T-cell (primary cell): Measurements from ENCODE around the gene XAB2. TPM values are rescaled to one million over a fixed set of nuclear protein-coding genes. Genes with fewer than 3 reads are reported as not detected.

Source experiments
- ATAC-seq, 4 experiments: fragments of 200-7000 bp in 3 of 4; fragments of 150-1000 bp in 1 of 4; cut with Tn5 transposase; replicated peaks in 1 of 4; 1 replicate in 3 of 4; 2 replicates in 1 of 4; pipeline ENCODE4 v1.10.0; 2021; ENCODE audit warnings: moderate library complexity in 3 of 4, mild to moderate bottlenecking in 2 of 4, moderate number of reproducible peaks in 1 of 4
- CTCF ChIA-PET, 2 donors: fragments of 300-600 bp; sonication (Branson Sonifier 250); formaldehyde crosslinking; loops; one replicate each; lab custom pipeline; 2022; ENCODE audit warnings: antibody characterized with exemption in 2 of 2; lab: Charles Lee
- POLR2A ChIA-PET, 2 donors: fragments of 300-600 bp; sonication (Branson Sonifier 250); formaldehyde crosslinking; loops; one replicate each; lab custom pipeline; 2022; ENCODE audit warnings: antibody characterized with exemption in 2 of 2; lab: Charles Lee
- DNase-seq, 35 experiments: peaks; one replicate each; pipeline versions ENCODE4 v3.0.0 to v3.0.0-alpha.2; 2013 to 2023
- H3K27ac ChIP-seq: one replicate; pipeline ENCODE4 v1.5.1; 2013; ENCODE audit warnings: low read length
- H3K27me3 ChIP-seq, 2 experiments: replicated peaks in 1 of 2; 1 replicate in 1 of 2; 2 replicates in 1 of 2; pipeline versions ENCODE4 v1.6.1 to v1.7.0; 2013; ENCODE audit warnings: low read length in 1 of 2, mixed read lengths in 1 of 2; ENCODE audit not compliant: control insufficient read depth in 2 of 2, insufficient read depth in 2 of 2; ENCODE audit errors: extremely low read depth in 1 of 2
- H3K36me3 ChIP-seq, 2 donors: 1 replicate in 1 of 2; 2 replicates in 1 of 2; pipeline versions ENCODE4 v1.6.1 to v1.7.0; 2013; ENCODE audit warnings: low read length in 1 of 2; ENCODE audit not compliant: control insufficient read depth in 2 of 2, insufficient read depth in 1 of 2; ENCODE audit errors: extremely low read depth in 1 of 2
- H3K4me1 ChIP-seq, 2 experiments: 1 replicate in 1 of 2; 2 replicates in 1 of 2; pipeline versions ENCODE4 v1.6.1 to v1.7.0; 2013; ENCODE audit warnings: low read length in 2 of 2, mixed read lengths in 1 of 2; ENCODE audit not compliant: insufficient read depth in 2 of 2, control insufficient read depth in 1 of 2; ENCODE audit errors: extremely low read depth in 1 of 2
- H3K4me3 ChIP-seq, 2 donors: 1 replicate in 1 of 2; 2 replicates in 1 of 2; pipeline versions ENCODE4 v1.5.1 to v1.7.0; 2013; ENCODE audit warnings: mild to moderate bottlenecking in 2 of 2, low read length in 1 of 2, moderate library complexity in 1 of 2; ENCODE audit not compliant: control insufficient read depth in 1 of 2; ENCODE audit errors: extremely low read depth in 1 of 2
- H3K9me3 ChIP-seq: 2 replicates; pipeline ENCODE4 v1.7.0; 2013
- H3K27ac Mint-ChIP-seq, 2 donors: one replicate each; pipeline ENCODE4 v1.8.0; 2020 to 2021; ENCODE audit warnings: mild to moderate bottlenecking in 2 of 2, mixed read lengths in 2 of 2
- H3K27me3 Mint-ChIP-seq, 2 donors: one replicate each; pipeline ENCODE4 v1.8.0; 2021 to 2022; ENCODE audit warnings: mixed read lengths in 2 of 2
- H3K36me3 Mint-ChIP-seq: one replicate; pipeline ENCODE4 v1.8.0; 2021; ENCODE audit warnings: mixed read lengths
- H3K4me1 Mint-ChIP-seq, 3 donors: one replicate each; pipeline ENCODE4 v1.8.0; 2020 to 2022; ENCODE audit warnings: mixed read lengths in 3 of 3, mild to moderate bottlenecking in 1 of 3
- H3K4me3 Mint-ChIP-seq, 3 donors: one replicate each; pipeline ENCODE4 v1.8.0; 2020 to 2022; ENCODE audit warnings: mild to moderate bottlenecking in 3 of 3, mixed read lengths in 3 of 3, moderate library complexity in 3 of 3
- H3K9me3 Mint-ChIP-seq, 3 donors: one replicate each; pipeline ENCODE4 v1.8.0; 2020 to 2022; ENCODE audit warnings: mixed read lengths in 3 of 3
- WGBS: methylation state at CpG from one replicate; pipeline ENCODE4 v1.1.5; 2013; ENCODE audit warnings: missing lambda C conversion rate; ENCODE audit not compliant: insufficient coverage; 5-methylcytosine and 5-hydroxymethylcytosine counted together
- total RNA-seq, 35 experiments: library from RNA in 6 of 35; stranded (reverse) in 6 of 35; fragments of 120-200 nt in 1 of 35; gene quantifications; one replicate each; pipeline versions ENCODE4 v1.2.1 to v1.2.4 and lab custom pipeline; 2013 to 2026

Gene XAB2
- total RNA-seq, 5 donors from 2014 or later (not counting 1 experiment from before 2014, with no cell fraction given) = 59.9 to 82.6 (median 78.1) TPM

DNA sequence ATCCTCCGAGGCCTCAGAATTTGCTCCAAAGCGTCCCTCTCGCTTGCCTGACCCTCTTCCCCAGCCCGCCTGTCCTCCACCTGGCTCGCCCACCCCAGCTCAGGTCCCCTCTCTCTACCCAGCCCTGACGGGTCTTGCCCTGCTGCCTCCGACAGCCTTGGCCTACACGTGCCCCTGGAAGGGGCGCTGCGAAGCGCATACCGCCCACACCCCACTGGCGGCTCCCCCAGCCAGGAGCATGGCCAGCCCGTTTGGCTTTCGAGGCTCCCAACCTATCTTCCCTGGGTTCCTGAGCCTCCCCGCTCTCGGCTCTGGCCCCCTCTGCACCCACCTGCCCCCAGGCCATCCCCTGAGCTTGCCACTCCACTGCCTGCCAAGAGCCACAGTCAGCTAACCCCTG is 4.5 kb downstream of the XAB2 start:
- peaks cover 12 to 75% of the 10 kb centered on the region in 2 donors for H3K36me3 ChIP-seq
- H3K27ac ChIP-seq = no peak overlapping the region
- ATAC-seq (no peak), DNase-seq (no peak)
- H3K4me1 Mint-ChIP-seq = peaks cover 22 to 29% (median 29%) of the 10 kb centered on the region in 3 donors
- ChIA-PET POLR2A (no interaction called here), CTCF (no interaction called here)
- H3K9me3 Mint-ChIP-seq = no peaks in the 10 kb centered on the region
- WGBS = 90% methylated on average over 11 of the region's 17 CpGs
- peaks cover 26% of the 10 kb centered on the region for H3K36me3 Mint-ChIP-seq
- H3K9me3 ChIP-seq = no peaks in the 10 kb centered on the region
- no peak overlapping the region for H3K4me3 ChIP-seq
- no peak overlapping the region for H3K27ac Mint-ChIP-seq
- no peak overlapping the region for H3K4me3 Mint-ChIP-seq
- H3K27me3 Mint-ChIP-seq = no peaks in the 10 kb centered on the region
- H3K27me3 ChIP-seq = no peaks in the 10 kb centered on the region
- peaks cover 9 to 29% of the 10 kb centered on the region in 2 experiments for H3K4me1 ChIP-seq

DNA sequence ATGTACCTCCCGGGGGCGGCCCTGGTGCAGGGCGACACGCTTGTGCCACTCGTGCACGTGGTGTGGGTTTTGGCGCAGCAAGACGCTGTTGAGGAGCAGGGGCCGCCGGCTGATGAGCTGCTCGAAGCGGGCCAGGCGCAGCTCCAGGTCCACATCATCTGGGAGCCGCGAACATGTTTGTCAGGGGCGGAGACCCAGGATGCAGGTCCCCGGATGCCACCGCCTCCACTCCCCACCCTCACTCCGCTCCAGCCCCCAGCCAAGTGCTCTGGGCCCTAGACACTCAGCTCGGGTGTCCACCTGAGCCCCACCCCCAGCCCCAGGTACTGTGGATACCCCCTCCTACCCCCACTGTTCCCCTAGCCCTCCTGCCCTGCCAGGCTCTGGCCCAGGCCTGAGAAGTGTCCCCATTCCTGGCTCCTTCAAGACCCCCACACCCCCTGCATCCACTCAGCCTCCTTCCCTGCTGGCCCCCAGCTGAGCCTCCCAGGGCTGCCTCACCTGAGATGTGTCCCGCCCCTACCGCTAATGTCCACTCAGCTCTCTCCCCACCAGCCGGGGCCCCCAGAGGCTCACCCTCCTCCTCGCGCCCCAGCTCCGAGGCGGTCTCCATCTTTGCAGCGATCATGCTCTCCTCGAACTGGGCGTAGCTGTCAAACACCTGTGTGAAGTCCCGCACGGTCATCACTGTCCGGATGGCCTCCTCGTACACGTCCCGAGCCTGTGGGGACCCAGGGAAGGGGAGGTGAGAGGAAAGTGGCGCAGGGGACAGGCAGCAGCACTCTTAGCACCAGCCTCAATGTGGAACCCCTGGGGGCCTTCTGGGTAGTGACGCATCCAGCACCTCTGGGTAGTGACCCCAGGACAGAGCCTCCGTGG is 5.4 kb downstream of the XAB2 start:
- no peak for ATAC-seq

DNA sequence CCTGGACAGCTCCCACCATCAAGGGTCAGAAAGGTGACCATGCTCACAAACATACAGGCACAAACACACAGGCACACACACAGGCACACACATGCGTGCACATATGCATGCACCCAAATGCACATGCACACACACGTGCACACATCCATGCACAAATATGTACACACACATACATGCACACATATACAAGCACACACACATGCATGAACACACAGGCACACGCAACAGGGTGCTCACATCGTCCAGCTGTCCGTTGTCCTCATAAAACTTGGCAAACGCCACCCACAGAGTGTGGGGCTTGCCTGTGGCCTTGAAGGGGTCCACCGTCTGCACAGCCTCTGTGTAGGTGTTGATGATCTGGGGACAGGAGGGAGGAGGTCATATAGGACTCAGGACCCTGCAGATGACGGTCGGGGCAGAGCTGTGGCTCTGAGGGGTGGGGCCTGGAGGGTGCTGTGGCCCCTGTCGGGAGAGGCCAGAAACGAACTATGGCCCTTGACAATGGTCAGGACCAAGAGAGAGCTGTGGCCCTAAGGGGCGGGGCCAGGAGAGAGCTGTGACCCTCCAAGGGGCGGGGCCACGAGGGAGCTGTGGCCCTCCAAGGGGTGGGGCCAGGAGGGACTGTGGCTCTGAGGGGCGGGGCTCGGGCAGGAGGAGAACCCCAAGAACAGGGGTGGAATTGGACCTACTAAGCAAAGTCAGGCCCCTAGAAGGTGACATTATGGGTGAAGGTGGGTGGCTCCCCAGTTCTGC is 6.2 kb downstream of the XAB2 start:
- ChIA-PET POLR2A (interaction anchor here in 1 of 2 donors (0.6 kb wide), 1 partner anchor 799 kb away, joined by 3 read pairs; no protein-coding TSS in a partner anchor), CTCF (no interaction called here)
- Mint-ChIP-seq H3K36me3 (peaks cover 37% of the 10 kb centered on the region), H3K4me1 (peaks cover 12% of the 10 kb centered on the region in 3 donors), H3K27ac (no peak overlapping the region), H3K9me3 (peaks cover 0 to 5% (median 0%) of the 10 kb centered on the region in 3 donors), H3K27me3 (no peaks in the 10 kb centered on the region), H3K4me3 (no peak overlapping the region)
- DNase-seq = no peak
- H3K4me1 ChIP-seq = peaks cover 0 to 15% of the 10 kb centered on the region in 2 experiments
- WGBS = 89% methylated on average over 12 of the region's 16 CpGs
- ATAC-seq = no peak
- no peak overlapping the region for H3K27ac ChIP-seq
- H3K27me3 ChIP-seq = no peaks in the 10 kb centered on the region
- H3K9me3 ChIP-seq = no peaks in the 10 kb centered on the region
- H3K4me3 ChIP-seq = no peak overlapping the region
- H3K36me3 ChIP-seq = peaks cover 16 to 86% of the 10 kb centered on the region in 2 donors

More for the DNA sequence above, 5.4 kb downstream of the XAB2 start:
- peaks cover 13 to 21% (median 20%) of the 10 kb centered on the region in 3 donors for H3K4me1 Mint-ChIP-seq
- no peak overlapping the region for H3K4me3 Mint-ChIP-seq
- no peak overlapping the region for H3K27ac ChIP-seq
- POLR2A ChIA-PET = interaction anchor here in 1 of 2 donors (0.6 kb wide), 1 partner anchor 800 kb away, joined by 3 read pairs; no protein-coding TSS in a partner anchor
- H3K36me3 Mint-ChIP-seq = peaks cover 29% of the 10 kb centered on the region
- DNase-seq = no peak
- H3K36me3 ChIP-seq = peaks cover 16 to 81% of the 10 kb centered on the region in 2 donors
- no peaks in the 10 kb centered on the region for H3K27me3 ChIP-seq
- WGBS = 91% methylated on average over 22 of the region's 39 CpGs
- no peak overlapping the region for H3K27ac Mint-ChIP-seq
- H3K9me3 ChIP-seq = no peaks in the 10 kb centered on the region
- H3K4me1 ChIP-seq = peaks cover 7 to 24% of the 10 kb centered on the region in 2 experiments
- H3K4me3 ChIP-seq = no peak overlapping the region
- no peaks in the 10 kb centered on the region for H3K9me3 Mint-ChIP-seq
- no peaks in the 10 kb centered on the region for H3K27me3 Mint-ChIP-seq
- CTCF ChIA-PET = no interaction called here

DNA sequence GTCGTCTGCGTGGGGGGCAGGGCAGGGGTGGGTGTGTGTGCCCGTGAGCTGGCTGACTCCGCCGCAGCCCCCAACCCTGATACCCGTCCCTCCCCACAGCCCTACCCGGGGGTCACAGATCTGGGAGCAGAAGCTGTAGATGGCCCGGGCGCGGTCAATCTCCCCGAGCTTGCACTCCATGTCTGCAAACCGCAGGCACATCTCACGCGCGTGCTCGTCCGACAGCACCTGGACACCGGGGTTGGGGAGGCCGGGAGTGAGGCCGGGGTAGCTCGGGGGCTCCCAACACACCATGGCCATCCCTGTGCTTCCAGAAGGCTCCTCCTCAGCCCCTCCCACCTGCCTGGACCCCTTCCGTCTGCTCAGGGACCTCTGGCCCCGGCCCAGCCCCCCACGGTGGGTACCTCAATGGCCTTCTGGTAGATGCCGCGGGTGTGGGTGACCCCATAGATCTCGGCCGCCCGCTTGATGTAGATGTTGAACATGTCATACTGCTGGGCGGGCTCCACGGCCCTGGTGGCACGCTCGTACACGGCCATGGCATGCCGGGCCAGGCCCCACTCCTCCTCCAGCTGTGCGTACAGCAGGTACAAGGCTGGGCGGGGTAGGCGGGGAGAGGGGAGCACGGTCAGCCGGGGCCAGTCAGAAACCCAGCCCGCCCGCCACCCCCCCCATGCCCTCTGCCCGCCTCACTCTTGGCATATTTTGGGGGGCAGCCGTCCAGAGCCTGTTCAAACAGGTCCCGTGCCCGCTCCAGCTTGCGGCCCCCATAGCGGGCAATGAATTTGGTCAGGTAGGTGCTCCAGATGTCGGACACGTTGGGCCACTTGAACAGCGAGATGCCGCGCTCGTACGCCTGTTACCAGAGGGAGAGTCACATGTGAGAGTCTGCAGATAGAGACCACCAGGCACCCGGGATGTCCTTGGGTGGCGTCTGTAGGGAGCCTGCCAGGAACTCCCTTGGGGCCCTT is 8.6 kb downstream of the XAB2 start:
- peaks cover 16 to 66% of the 10 kb centered on the region in 2 donors for H3K36me3 ChIP-seq
- ATAC-seq (no peak), DNase-seq (no peak)
- peaks cover 42% of the 10 kb centered on the region for H3K36me3 Mint-ChIP-seq
- H3K4me3 Mint-ChIP-seq = no peak overlapping the region
- H3K9me3 Mint-ChIP-seq = peaks cover 0 to 5% (median 0%) of the 10 kb centered on the region in 3 donors
- no peaks in the 10 kb centered on the region for H3K4me1 ChIP-seq
- H3K9me3 ChIP-seq = no peaks in the 10 kb centered on the region
- H3K27ac Mint-ChIP-seq = no peak overlapping the region
- WGBS = 95% methylated on average over 39 of the region's 57 CpGs
- no peak overlapping the region for H3K27ac ChIP-seq
- no peaks in the 10 kb centered on the region for H3K27me3 Mint-ChIP-seq
- H3K4me1 Mint-ChIP-seq = peaks cover 0 to 8% (median 0%) of the 10 kb centered on the region in 3 donors
- no peak overlapping the region for H3K4me3 ChIP-seq
- POLR2A ChIA-PET = interaction anchor here in 1 of 2 donors (0.6 kb wide), 1 partner anchor 15 kb away, joined by 7 read pairs; no protein-coding TSS in a partner anchor
- H3K27me3 ChIP-seq = no peaks in the 10 kb centered on the region
- CTCF ChIA-PET = no interaction called here

DNA sequence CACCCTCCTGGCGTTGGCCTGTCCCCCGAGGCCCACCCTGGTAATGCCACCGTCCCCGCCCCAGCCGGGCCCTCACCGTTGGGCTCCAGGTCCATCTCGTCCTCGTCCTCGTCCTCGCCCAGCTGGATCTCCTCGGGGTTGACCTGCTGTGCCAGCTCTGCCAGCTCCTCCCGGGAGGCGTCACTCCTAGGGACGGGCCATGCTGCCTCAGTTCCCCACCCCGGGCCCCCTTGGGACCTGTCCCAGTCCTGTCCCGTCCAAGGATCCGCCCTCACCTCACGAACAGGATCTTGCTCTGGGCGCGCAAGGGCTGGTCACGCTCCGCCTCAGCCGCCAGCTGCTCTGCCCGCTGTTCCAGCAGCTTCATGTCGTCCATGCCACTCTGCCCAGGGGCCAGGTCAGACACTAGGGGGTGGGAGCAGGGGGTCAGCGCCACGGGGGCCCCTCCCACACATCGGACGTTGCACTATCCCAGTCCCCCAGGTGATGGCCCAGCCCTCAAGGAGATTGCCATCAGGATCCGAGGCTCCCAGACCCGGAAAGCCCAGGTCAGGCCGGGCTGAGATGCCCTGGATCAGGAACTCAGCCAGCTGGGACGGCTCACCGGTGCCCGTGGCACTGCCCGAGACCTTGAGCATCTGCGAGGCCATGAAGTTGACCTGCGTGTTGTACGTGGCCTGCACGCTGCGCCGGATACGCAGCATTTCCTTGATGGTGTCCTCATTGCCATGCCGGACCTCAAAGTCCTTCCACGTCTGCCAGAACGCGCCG is 9.5 kb downstream of the XAB2 start:
- ATAC-seq = peak in 1 of 4 experiments; percentile 19
- Histone ChIP-seq H3K4me3 (no peak overlapping the region), H3K27ac (no peak overlapping the region), H3K27me3 (no peaks in the 10 kb centered on the region), H3K4me1 (no peaks in the 10 kb centered on the region), H3K36me3 (peaks cover 14 to 59% of the 10 kb centered on the region in 2 donors), H3K9me3 (no peaks in the 10 kb centered on the region)
- Mint-ChIP-seq H3K4me3 (no peak overlapping the region), H3K4me1 (peaks cover 0 to 8% (median 0%) of the 10 kb centered on the region in 3 donors), H3K27ac (no peak overlapping the region), H3K9me3 (peaks cover 0 to 5% (median 0%) of the 10 kb centered on the region in 3 donors), H3K27me3 (no peaks in the 10 kb centered on the region), H3K36me3 (peaks cover 42% of the 10 kb centered on the region)
- no peak for DNase-seq
- CTCF ChIA-PET = interaction anchor here in 1 of 2 donors (0.6 kb wide), 1 partner anchor 257 kb away, joined by 3 read pairs; no protein-coding TSS in a partner anchor
- POLR2A ChIA-PET = no interaction called here
- 97% methylated on average over 43 of the region's 48 CpGs for WGBS
